HCT116 (cell line): Measurements from ENCODE around the gene SDCCAG8. TPM values are rescaled to one million over a fixed set of nuclear protein-coding genes. Genes with fewer than 3 reads are reported as not detected.

Experiments
- ATAC-seq: fragments of 200-7000 bp; cut with Tn5 transposase; 2 replicates; pipeline ENCODE4 v1.9.1; 2020; ENCODE audit warnings: mild to moderate bottlenecking, moderate library complexity
- BruUV-seq: library from RNA; stranded (reverse); fragments of 400-500 nt; replicated peaks from 2 replicates; lab custom pipeline; 2021; lab: Mats Ljungman, UMichigan
- CTCF ChIA-PET: fragments of 300-600 bp; sonication (Branson Sonifier 250); formaldehyde crosslinking; loops from one replicate; lab custom pipeline; 2021; ENCODE audit warnings: antibody characterized with exemption; lab: Charles Lee
- POLR2A ChIA-PET: fragments of 300-600, 350-600 bp; sonication (Branson Sonifier 250); formaldehyde crosslinking; loops from one replicate; lab custom pipeline; 2021; ENCODE audit warnings: antibody characterized with exemption; lab: Charles Lee
- RAD21 ChIA-PET, 2 experiments: fragments of 300-600 bp; sonication (Branson Sonifier 250); formaldehyde crosslinking; loops; one replicate each; lab custom pipeline; 2023; ENCODE audit warnings: low total read pairs in 2 of 2; ENCODE audit not compliant: uncharacterized antibody in 2 of 2, unreplicated experiment in 2 of 2, low non-redundant PET in 1 of 2; lab: Charles Lee
- DNase-seq: peaks from one replicate; pipeline ENCODE4 v3.0.0-alpha.2; 2010; ENCODE audit warnings: low read depth, low spot score
- H2AFZ ChIP-seq: fragments of 200-600 bp; shearing (Covaris generic), sonication (generic); 2 replicates; pipeline ENCODE4 v1.6.1; 2017; ENCODE audit warnings: low read depth, mixed run types, mixed read lengths, antibody characterized with exemption, low read length; ENCODE audit not compliant: poor library complexity, severe bottlenecking
- H3K27ac ChIP-seq: 2 replicates; pipeline ENCODE4 v1.5.1; 2012; ENCODE audit warnings: low read depth, low read length
- H3K27me3 ChIP-seq: fragments of 200-600 bp; sonication (generic); 2 replicates; pipeline ENCODE4 v1.6.1; 2016; ENCODE audit warnings: mixed run types, low read length, mixed read lengths; ENCODE audit not compliant: insufficient read depth
- H3K36me3 ChIP-seq, 2 experiments: fragments of 200-500 bp in 1 of 2; fragments of 200-600 bp in 1 of 2; sonication (Bioruptor generic) in 1 of 2; sonication (generic) in 1 of 2; 2 replicates each; pipeline versions ENCODE4 v1.5.1 to v1.6.1; 2014 to 2016; ENCODE audit warnings: low read length in 2 of 2, inconsistent platforms in 1 of 2, mixed read lengths in 1 of 2, mixed run types in 1 of 2; ENCODE audit not compliant: insufficient read depth in 2 of 2, control insufficient read depth in 1 of 2
- H3K4me1 ChIP-seq, 2 experiments: fragments of 200-600 bp in 1 of 2; sonication (generic) in 1 of 2; 2 replicates each; pipeline versions ENCODE4 v1.5.1 to v1.6.1; 2012 to 2017; ENCODE audit warnings: low read length in 2 of 2, inconsistent platforms in 1 of 2, mild to moderate bottlenecking in 1 of 2, mixed read lengths in 1 of 2, mixed run types in 1 of 2, moderate library complexity in 1 of 2; ENCODE audit not compliant: insufficient read depth in 2 of 2, control insufficient read depth in 1 of 2
- H3K4me2 ChIP-seq: fragments of 200-600 bp; sonication (generic); 2 replicates; pipeline ENCODE4 v1.6.1; 2017; ENCODE audit warnings: mixed run types, low read length, mixed read lengths
- H3K4me3 ChIP-seq, 2 experiments: fragments of 200-600 bp in 1 of 2; sonication (generic) in 1 of 2; replicated peaks in 1 of 2; 2 replicates each; pipeline ENCODE4 v1.5.1; 2011 to 2016; ENCODE audit warnings: low read length in 2 of 2, control low read depth in 1 of 2, low read depth in 1 of 2, mild to moderate bottlenecking in 1 of 2, mixed read lengths in 1 of 2, mixed run types in 1 of 2
- H3K79me2 ChIP-seq: fragments of 200-600 bp; sonication (generic); 2 replicates; pipeline ENCODE4 v1.6.1; 2017; ENCODE audit warnings: mild to moderate bottlenecking, mixed run types, low read length, moderate library complexity, mixed read lengths; ENCODE audit not compliant: insufficient read depth
- H3K9ac ChIP-seq: fragments of 200-600 bp; sonication (generic); 2 replicates; pipeline ENCODE4 v1.6.1; 2016; ENCODE audit warnings: low read length, mixed read lengths
- H3K9me2 ChIP-seq: fragments of 200-600 bp; sonication (generic), shearing (Covaris generic); 2 replicates; pipeline ENCODE4 v1.6.1; 2017; ENCODE audit warnings: mixed run types, mild to moderate bottlenecking, moderate library complexity; ENCODE audit not compliant: insufficient read depth
- H3K9me3 ChIP-seq, 2 experiments: fragments of 200-500 bp in 1 of 2; fragments of 200-600 bp in 1 of 2; sonication (Bioruptor generic) in 1 of 2; sonication (generic) in 1 of 2; 2 replicates each; pipeline ENCODE4 v1.6.1; 2014 to 2017; ENCODE audit warnings: low read length in 2 of 2, mixed read lengths in 2 of 2, inconsistent platforms in 1 of 2, low read depth in 1 of 2, mild to moderate bottlenecking in 1 of 2, mixed run types in 1 of 2, moderate library complexity in 1 of 2; ENCODE audit not compliant: control insufficient read depth in 1 of 2, insufficient read depth in 1 of 2
- H4K20me1 ChIP-seq: fragments of 200-600 bp; sonication (generic), shearing (Covaris generic); 2 replicates; pipeline ENCODE4 v1.6.1; 2017; ENCODE audit warnings: mixed run types, mild to moderate bottlenecking, moderate library complexity; ENCODE audit not compliant: insufficient read depth
- CTCF ChIP-seq, 3 experiments: fragments of 200-600 bp in 1 of 3; sonication (generic) in 1 of 3; IDR thresholded peaks in 2 of 3; conservative IDR thresholded peaks in 1 of 3; 2 replicates each; pipeline ENCODE4 v1.5.1; 2012 to 2017; ENCODE audit warnings: low read depth in 2 of 3, low read length in 2 of 3, antibody characterized with exemption in 1 of 3, borderline replicate concordance in 1 of 3, control low read depth in 1 of 3, mild to moderate bottlenecking in 1 of 3, mixed read lengths in 1 of 3, mixed run types in 1 of 3, moderate library complexity in 1 of 3; ENCODE audit not compliant: insufficient read depth in 1 of 3
- ELF1 ChIP-seq: IDR thresholded peaks from 2 replicates; pipeline ENCODE4 v1.6.1; 2012; ENCODE audit warnings: low read depth, borderline replicate concordance
- EZH2 ChIP-seq: fragments of 200-600 bp; sonication (generic); IDR thresholded peaks from 2 replicates; pipeline ENCODE4 v1.6.1; 2017; ENCODE audit warnings: antibody characterized with exemption, mixed run types
- MAX ChIP-seq: IDR thresholded peaks from 2 replicates; pipeline ENCODE4 v1.6.1; 2012
- RAD21 ChIP-seq: IDR thresholded peaks from 2 replicates; pipeline ENCODE4 v1.6.1; 2012; ENCODE audit warnings: low read depth, mild to moderate bottlenecking
- REST ChIP-seq: IDR thresholded peaks from 2 replicates; pipeline ENCODE4 v1.6.1; 2012; ENCODE audit warnings: low read depth
- SRF ChIP-seq: IDR thresholded peaks from 2 replicates; pipeline ENCODE4 v1.6.1; 2012; ENCODE audit warnings: low read depth
- ZNF274 ChIP-seq: fragments of 200-500 bp; sonication (Bioruptor generic); IDR thresholded peaks from 2 replicates; pipeline ENCODE4 v1.6.1; 2014; ENCODE audit warnings: mild to moderate bottlenecking, low read depth, low read length, inconsistent platforms
- intact Hi-C: fragments of 100-400 bp; cut with micrococcal nuclease; formaldehyde crosslinking; loops from 2 replicates; pipeline ENCODE4 v1.10.0; 2022
- total RNA-seq: library from RNA; stranded (reverse); gene quantifications from one replicate; pipeline ENCODE4 v1.2.1, GENCODE V29; 2021; ENCODE audit not compliant: unreplicated experiment

The SDCCAG8 gene
- total RNA-seq, 1 experiment from 2014 or later, result 38.2 TPM

- intact Hi-C loops, result no loop called here
- POLR2A ChIA-PET, result no interaction called here
Measured at GRCh38 chr1:243409284-243409683, 153.4 kb downstream of the SDCCAG8 start.

More at GRCh38 chr1:243409284-243409683, 153.4 kb downstream of the SDCCAG8 start:
- Histone ChIP-seq H3K9ac (no peak overlapping the region), H3K79me2 (no peaks in the 10 kb centered on the region), H3K9me3 (no peaks in the 10 kb centered on the region), H2AFZ (no peak overlapping the region), H4K20me1 (no peaks in the 10 kb centered on the region), H3K4me1 (no peaks in the 10 kb centered on the region), H3K4me2 (no peak overlapping the region), H3K4me3 (no peak overlapping the region), H3K36me3 (no peaks in the 10 kb centered on the region), H3K27me3 (no peaks in the 10 kb centered on the region), H3K27ac (no peak overlapping the region), H3K9me2 (no peaks in the 10 kb centered on the region)
- no TSS peak for BruUV-seq
- TF ChIP-seq REST (no peak), ELF1 (no peak), EZH2 (no peak), SRF (no peak), ZNF274 (no peak), RAD21 (peak; percentile 41; the same call in 1 of the 2 replicates), MAX (no peak), CTCF (IDR thresholded peaks at IDR 0.05 in 2 of 3, conservative IDR thresholded peaks at IDR 0.05 in 1 of 3; ENCODE audit: borderline replicate concordance in 1 of 3, insufficient read depth in 1 of 3, low read depth in 2 of 3, low read length in 2 of 3) (peak in 1 of 3 experiments; percentile 20; a peak in 1 of 6 replicates)
- CTCF ChIA-PET, result interaction anchor here (0.7 to 3.0 kb wide), 3 partner anchors 10 to 65 kb away, joined by 3 to 18 read pairs (median 3); no protein-coding TSS in a partner anchor
- DNase-seq (no peak), ATAC-seq (no peak)
- RAD21 ChIA-PET, result no interaction called here
